RPMI7951 (cell line): Measurements from ENCODE around the gene HSPB6. TPM values are rescaled to one million over a fixed set of nuclear protein-coding genes. Genes with fewer than 3 reads are reported as not detected.
"Not testable (repeated sequence)": the region's sequence is repeated elsewhere in the genome, so short reads cannot be mapped to it uniquely, and the experiment has no call there.

Experiments used
- DNase-seq: peaks from one replicate; pipeline ENCODE4 v3.0.0-alpha.2; 2012; ENCODE audit warnings: low read depth
- total RNA-seq: library from RNA; depleted of rRNA; stranded (reverse); fragments of >200 nt; shearing (Covaris generic); gene quantifications from 2 replicates; pipeline ENCODE4 v1.2.3, GENCODE V29; 2014

The HSPB6 gene
- total RNA-seq, 1 experiment from 2014 or later: not detected

- DNase-seq: no peak
Observed at GRCh38 chr19:35731779-35732405, 24.9 kb downstream of the HSPB6 start.

GRCh38 chr19:35731353-35731752 lies 25.5 kb downstream of the HSPB6 start:
- DNase-seq: no peak

GRCh38 chr19:35730326-35730725 lies 26.5 kb downstream of the HSPB6 start:
- no peak for DNase-seq

- DNase-seq: no peak
Observed at GRCh38 chr19:35729763-35730162, 27.1 kb downstream of the HSPB6 start.

GRCh38 chr19:35729021-35729420 lies 27.8 kb downstream of the HSPB6 start:
- no peak for DNase-seq

- DNase-seq: no peak
Observed at GRCh38 chr19:35727956-35728706, 28.7 kb downstream of the HSPB6 start.

GRCh38 chr19:35727053-35727955 lies 29.5 kb downstream of the HSPB6 start:
- no peak for DNase-seq

GRCh38 chr19:35725216-35725861 lies 31.5 kb downstream of the HSPB6 start:
- DNase-seq: no peak

- no peak for DNase-seq
Observed at GRCh38 chr19:35724560-35724959, 32.3 kb downstream of the HSPB6 start.

GRCh38 chr19:35724132-35724531 lies 32.7 kb downstream of the HSPB6 start:
- DNase-seq: not testable (repeated sequence)

- DNase-seq: no peak
Observed at GRCh38 chr19:35723671-35724070, 33.2 kb downstream of the HSPB6 start.

GRCh38 chr19:35722897-35723296 lies 33.9 kb downstream of the HSPB6 start:
- DNase-seq: no peak

- no peak for DNase-seq
Observed at GRCh38 chr19:35722461-35722860, 34.4 kb downstream of the HSPB6 start.

- no peak for DNase-seq
Observed at GRCh38 chr19:35721374-35721773, 35.5 kb downstream of the HSPB6 start.

GRCh38 chr19:35720648-35721047 lies 36.2 kb downstream of the HSPB6 start:
- DNase-seq: no peak

GRCh38 chr19:35720163-35720524 lies 36.7 kb downstream of the HSPB6 start:
- DNase-seq: no peak

- no peak for DNase-seq
Observed at GRCh38 chr19:35719402-35720162, 37.2 kb downstream of the HSPB6 start.

GRCh38 chr19:35718345-35719041 lies 38.3 kb downstream of the HSPB6 start:
- no peak for DNase-seq

- no peak for DNase-seq
Observed at GRCh38 chr19:35717665-35718344, 39.0 kb downstream of the HSPB6 start, which contains the start of gene KMT2B. KMT2B (plus strand) TSS chr19:35718003; CDS start chr19:35718019, 16 bp downstream.
